GM21423 (cell line): Measurements from ENCODE around the gene UQCC5.
"Not testable (repeated sequence)": the region's sequence is repeated elsewhere in the genome, so short reads cannot be mapped to it uniquely, and the experiment has no call there.

Source experiments
- ATAC-seq: cut with Tn5 transposase; IDR thresholded peaks from one replicate; pipeline ENCODE4 v1.9.1; 2021; ENCODE audit warnings: mild to moderate bottlenecking, moderate library complexity; ENCODE audit not compliant: unreplicated experiment

The UQCC5 gene

DNA sequence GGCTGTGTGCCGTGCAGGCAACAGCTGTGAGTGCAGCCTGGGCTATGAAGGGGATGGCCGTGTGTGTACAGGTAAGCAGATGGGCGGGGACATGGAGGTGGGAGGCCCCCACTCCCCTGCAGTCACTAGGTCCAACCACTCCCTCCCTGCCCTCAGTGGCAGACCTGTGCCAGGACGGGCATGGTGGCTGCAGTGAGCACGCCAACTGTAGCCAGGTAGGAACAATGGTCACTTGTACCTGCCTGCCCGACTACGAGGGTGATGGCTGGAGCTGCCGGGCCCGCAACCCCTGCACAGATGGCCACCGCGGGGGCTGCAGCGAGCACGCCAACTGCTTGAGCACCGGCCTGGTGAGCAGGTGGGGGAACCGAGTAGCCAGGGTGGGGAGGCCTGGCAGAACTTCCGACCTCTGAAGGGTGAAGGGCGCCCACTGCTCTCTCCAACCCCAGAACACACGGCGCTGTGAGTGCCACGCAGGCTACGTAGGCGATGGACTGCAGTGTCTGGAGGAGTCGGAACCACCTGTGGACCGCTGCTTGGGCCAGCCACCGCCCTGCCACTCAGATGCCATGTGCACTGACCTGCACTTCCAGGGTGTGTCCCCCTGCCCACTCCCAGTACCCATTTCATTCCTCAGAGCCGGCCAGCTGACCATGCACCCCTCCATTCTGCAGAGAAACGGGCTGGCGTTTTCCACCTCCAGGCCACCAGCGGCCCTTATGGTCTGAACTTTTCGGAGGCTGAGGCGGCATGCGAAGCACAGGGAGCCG, 14.3 kb upstream of the UQCC5 start:
- no peak for ATAC-seq

- no peak for ATAC-seq
Observed at GRCh38 chr3:52522651-52523251, 13.7 kb upstream of the UQCC5 start.

- no peak for ATAC-seq
Observed at GRCh38 chr3:52523386-52524257, 12.8 kb upstream of the UQCC5 start.

GRCh38 chr3:52524258-52524751, 12.1 kb upstream of the UQCC5 start:
- no peak for ATAC-seq

DNA sequence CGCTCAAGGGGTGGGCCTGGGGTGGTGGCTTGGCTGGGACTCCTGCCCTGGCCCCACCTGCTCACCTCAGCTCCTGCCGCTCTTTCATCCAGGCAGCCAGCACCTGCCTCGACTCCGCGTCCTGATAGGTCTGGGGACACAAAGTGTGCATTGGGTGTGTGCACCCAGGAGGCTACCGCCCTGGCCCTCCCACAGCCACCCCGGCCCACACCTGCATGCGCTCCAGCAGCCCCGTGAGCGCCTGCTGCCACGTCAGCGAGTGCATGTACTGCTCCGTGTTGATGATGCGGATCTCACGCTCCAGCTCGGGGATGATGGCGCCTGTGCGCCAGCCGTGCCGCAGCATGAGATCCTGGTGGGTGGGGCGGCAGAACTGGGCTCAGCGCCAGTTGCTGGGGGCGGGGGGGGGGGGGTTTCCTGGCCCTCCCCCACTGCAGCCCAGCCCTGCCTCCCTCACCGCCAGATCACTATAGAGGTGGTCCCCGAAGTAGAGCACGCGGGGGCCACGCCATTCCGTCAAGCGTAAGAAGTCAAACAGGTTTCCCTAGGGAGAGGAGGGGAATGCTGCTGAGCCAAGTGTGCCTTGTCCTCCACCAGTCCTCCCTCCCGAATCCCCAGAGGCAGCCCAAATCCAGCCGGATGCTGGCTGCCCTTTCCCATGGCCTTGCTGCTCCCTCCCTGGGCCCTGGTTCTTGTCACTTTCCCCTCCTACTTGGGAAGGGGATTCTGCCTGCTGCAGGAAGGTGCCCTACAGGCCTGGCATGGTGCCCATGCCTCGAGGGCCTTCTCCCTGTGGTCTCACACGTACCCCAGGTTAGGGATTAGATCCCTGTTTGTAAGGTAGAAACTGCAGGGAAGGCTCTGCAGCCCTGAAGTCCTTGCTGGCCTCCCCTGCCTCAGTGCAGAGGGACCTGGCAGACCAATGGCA, 11.4 kb upstream of the UQCC5 start:
- ATAC-seq = no peak

DNA sequence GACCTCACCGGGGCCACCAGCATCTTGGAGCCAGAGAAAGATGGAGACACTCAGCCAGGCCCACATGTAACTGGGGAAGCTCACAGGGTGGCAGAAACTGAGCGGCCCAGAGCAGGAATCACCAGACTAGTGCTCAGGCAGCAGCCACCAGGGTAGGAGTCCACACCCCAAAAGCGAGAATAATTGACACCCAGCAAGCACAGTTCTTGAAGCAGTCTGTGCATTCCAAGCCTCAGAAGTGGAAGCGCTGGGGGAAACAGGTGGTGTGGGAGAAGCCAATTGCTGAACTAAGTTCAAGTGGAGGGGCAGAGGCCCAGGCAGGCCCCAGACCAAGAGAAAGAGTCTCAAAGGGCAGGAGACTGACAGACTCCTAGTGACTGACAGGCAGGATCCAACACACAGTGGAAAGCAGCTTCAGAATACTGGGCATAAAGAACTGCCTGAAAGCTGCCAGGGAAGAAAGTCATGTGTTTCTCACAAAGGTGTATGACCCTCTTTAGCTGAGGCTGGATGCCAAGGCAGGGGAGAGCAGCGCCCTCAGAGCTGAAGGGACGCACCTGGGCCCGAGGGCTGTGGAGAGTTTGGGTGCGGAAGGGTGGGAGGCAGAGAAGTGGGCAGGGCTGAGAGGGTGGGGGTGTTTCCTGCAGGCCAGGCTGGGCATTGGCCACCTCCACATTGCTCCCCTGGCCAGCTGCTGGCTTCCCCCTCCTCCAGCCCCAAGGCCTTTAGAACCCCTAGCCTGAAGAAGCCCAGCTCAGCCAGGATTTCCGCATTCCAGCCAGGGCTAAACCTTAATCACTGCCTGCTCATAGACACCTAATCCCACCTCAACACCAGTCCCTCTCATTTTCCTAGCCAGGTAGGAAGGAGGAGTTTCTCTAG, 10.5 kb upstream of the UQCC5 start:
- no peak for ATAC-seq

- not testable (repeated sequence) for ATAC-seq
Observed at GRCh38 chr3:52526671-52527038, 9.8 kb upstream of the UQCC5 start.

DNA sequence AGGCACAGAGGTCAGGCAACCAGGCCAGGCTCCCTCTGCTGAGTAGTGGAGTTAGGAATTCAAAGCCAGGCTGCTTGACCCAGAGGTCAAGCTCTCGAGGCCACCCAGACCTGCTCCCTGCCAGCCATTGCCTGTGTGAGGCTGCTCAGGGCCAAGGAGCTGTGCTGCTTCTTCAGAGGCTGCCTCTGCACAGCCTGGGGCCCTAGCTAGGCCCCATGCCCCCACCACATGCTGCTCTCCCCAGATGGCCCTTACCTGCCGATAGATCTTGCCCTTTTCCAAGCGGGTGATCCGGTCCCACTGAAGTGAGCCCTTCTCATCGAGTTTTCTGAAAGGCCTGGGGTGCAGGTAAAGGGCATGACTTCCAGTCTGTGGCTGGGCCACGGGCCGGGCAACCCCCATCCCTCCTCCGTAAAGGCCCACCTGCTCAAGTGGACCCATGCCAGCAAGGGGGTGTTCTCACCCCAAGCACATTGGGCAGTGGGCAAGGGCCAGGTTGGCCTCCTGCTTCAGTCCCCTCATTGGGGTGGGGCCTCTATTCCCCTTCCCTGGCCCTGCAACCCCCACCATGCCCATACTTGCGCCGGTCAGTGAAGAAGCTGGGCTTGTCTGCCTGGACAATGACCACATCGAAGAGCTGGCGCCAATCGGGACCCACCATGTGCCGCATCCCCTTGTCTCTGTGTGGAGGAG, 9.2 kb upstream of the UQCC5 start:
- ATAC-seq = no peak

DNA sequence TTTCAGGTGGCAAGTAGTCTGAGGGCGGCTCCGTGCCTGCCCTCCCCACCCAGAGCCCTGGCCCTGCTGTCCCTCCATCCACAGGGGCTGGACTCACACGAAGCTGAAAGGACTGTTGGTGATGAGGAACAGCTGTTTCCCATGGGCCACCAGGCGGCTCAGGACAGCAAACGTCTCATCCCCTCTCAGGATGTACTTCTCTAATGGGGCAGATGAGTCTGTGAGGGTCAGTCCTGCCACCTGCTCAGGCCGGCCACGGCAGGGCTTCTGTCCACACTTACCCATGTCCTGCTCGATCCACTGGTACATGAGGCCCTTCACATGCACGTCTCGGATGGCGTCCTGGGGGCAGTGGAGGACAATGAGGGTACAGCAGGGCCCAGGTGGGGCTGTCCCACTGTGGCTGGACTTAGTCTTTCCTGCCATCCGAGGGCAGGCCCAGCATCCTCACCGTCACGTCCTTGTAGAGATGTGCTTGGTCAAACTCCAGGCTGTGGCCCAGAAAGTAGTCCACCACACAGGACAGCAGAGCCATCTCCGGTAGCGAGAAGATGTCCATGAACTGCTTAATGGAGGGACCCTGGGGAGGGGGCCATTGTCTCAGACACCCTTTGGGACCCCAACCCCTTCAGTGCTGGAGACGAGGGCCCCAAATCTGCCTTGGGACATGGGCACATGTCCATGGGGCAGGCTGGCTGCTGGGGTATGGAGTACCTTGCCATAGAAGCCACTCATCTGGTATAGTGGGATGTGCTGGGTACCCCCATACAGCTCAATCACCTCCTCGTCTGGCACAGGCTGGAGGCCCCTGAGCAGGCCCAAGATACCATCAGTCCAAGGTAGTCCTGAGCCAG, 8.4 kb upstream of the UQCC5 start:
- ATAC-seq = no peak

DNA sequence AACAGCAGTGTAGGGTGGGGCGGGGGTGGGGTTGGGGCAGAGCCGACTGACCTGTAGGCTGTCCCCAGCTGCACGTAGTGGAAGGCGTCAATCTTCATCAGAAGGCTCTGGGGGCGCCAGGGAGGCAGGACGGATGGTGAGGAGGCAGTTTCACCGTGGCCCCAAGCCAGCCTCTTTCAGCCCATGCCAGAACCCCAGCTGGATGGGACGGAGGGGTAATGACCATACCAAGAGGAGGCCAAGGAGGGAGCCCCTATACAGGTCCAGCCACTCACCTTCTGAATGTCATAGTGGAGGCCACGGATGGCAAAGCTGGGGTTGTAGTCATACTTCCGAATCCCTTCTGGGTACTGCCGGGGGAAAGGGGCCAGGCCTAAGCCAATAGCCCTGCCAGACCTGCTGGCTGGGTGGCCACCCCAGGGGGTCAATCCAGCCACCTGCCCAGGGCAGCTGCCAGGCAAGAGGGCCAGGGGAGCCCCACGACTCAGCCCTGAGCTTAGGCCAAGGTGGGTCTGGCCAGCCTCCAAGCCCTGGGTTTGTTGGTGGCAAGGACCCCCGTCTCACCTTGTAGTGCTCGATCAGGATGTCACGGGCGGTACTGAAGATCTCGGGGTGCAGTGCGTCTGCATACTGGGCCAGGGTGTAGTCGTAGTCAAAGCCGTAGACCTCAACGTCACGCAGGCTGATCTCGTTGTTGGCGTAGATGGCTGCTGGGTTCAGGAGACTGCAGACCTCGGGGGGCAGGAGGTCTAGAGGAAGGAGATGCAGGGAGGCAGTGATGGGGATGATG, 7.6 kb upstream of the UQCC5 start:
- ATAC-seq = no peak

DNA sequence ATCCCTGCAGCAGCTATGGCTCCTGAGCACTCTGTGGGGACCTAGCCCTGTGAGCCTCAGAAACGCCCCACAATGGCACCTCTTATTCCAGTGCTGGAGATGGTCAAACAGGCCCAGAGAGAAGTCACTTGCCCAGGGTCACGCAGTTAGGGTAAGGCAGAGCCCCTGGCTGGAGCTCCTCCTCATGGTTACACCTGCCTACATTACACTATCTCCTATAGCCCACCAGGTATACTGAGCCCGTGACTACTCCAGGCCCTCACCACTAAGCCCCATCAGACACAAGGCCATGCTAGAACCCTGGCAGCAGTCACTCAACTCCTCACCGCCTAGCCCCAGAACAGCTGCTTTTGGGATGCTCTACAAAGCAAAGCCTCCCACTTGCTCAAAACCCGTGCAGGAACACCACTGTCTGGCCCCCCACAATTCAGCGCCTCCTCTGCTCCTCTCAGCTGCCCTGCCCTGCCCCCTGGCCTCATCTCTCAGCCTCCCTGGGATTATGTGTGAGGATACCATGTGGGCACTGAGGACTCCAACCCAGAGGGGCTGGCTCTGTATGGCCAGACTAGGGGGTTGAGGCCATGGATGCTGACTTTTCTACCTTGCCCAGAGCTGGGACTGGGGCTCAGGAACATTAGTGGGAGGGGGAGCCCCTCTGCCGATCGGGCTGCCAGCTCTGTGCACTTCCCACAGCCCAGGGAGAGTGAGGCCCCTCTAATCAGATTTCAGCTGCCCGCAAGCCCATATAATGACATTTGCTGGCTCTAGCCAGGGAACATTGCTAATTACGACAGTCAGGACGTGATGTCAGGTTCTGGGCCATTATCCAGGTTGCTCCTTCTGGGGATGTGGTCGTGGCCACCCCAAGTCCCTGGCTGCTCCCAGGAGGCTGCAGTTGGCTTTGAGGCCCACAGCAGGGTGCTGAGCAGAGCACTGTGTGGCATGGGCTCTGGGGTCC, 6.8 kb upstream of the UQCC5 start:
- no peak for ATAC-seq

DNA sequence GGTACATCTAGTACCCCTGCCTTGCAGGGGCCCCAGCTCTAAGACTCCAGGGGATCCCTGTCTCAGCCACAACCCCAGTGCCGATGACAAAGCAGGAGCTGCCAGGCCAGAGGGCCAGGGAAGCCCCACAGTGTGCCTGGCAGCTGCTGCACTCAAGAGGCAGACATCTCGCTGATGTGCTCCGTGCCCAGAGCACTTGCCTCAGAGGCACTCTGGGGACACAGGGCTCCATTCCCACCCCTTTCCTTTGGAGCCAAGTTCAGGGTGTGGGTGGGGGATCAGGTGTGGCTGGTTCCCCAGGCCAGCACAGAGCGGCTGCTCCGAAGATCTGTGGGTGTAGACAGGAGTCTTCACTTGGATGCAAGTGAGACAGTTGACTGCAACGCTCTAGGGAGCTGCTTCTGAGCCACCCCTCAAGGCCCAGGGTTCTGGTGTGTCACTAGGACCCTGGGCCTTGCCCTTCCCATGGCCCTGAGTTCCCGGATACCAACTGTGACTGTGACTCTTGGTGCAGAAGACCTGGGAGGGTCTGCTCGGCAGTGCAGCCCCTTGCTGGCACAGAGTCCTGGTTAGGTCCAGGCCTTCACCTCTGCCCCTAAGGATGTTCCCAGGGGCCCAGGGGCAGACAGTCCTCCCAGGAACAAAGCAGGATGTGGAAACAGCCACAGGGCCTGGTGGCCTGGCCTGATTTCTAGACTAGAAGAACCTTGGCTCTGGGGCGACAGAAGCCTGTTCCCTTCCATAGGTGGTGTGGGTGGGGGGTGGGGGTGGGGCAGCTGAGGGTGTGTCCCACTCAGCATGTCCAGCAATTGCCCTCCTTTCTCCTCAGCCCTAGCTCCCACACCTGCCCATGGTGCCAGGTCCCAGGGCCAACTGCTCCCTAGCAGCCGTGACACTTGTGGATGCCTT, 5.2 kb upstream of the UQCC5 start:
- ATAC-seq = no peak

DNA sequence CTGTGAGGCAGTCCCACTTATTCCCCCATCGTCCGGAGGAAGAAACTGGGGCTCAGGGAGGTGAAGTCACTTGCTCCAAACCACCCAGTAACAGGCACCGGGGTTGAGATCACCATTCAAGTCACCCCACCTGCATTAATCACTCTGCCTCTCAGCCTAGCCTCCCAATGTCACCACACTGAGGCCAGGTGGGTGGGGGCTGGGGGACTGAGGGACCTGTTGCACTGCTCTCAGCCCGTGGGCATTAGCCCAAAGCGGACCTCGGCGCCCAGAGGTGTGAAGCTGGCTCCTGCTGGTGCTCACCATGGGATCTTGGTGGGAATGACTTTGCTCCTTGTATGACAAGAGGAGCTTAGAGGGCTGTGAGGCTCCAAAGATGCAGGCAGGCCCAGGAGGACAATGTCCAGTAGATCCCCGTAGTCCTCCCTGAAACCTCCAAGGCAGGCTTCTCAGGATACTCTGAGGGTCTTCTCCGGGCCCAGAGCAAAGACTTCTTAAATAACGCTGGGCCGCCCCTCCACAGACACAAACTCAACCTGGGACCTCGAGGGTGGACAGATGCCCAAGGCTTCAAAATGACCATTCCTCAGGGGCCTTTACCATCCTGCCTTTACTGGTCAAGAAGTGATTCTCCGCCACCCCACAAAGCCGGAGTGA, 4.4 kb upstream of the UQCC5 start:
- ATAC-seq = no peak

DNA sequence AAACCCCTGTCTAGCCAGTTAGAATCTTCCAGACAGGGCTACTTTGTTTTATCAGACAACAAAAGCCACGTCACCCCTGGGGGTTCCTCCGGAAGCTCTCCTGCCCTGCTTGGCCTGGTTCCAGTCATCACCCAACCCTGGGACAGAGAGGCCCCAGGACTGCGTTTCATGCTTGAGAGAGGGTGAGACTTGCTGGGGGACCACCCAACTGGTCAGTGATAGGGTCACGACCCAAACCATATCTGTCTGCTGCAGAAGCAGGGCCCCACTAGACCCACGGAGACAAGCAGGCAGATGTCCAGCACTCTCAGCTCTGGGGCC, 3.9 kb upstream of the UQCC5 start:
- ATAC-seq = no peak
